PFSK-1 (cell line): ENCODE data around the gene CNPPD1.

Experiments
- POLR2AphosphoS5 ChIP-seq: IDR thresholded peaks from 2 replicates; pipeline ENCODE4 v1.6.1; 2012; ENCODE audit warnings: low read depth, mild to moderate bottlenecking, control low read depth, low read length, moderate library complexity
- SIN3A ChIP-seq: IDR thresholded peaks from 2 replicates; pipeline ENCODE4 v1.6.1; 2012; ENCODE audit warnings: mild to moderate bottlenecking, low read length, moderate library complexity, borderline replicate concordance; ENCODE audit not compliant: insufficient read depth

- TF ChIP-seq POLR2AphosphoS5 = no peak
- no peak for TF ChIP-seq SIN3A
These were observed 36.9 kb upstream of the CNPPD1 start for GRCh38 chr2:219213486-219214071.
